ENCODE results near the gene ABCD3. TPM values are rescaled to one million over a fixed set of nuclear protein-coding genes. Genes with fewer than 3 reads are reported as not detected.

ABCD3 gene
- total and polyA plus RNA-seq, 2 of the 8 experiments (the other 6 are each of a cell fraction or from before 2014, with no cell fraction given): 6.6 to 29.4 TPM

DNA sequence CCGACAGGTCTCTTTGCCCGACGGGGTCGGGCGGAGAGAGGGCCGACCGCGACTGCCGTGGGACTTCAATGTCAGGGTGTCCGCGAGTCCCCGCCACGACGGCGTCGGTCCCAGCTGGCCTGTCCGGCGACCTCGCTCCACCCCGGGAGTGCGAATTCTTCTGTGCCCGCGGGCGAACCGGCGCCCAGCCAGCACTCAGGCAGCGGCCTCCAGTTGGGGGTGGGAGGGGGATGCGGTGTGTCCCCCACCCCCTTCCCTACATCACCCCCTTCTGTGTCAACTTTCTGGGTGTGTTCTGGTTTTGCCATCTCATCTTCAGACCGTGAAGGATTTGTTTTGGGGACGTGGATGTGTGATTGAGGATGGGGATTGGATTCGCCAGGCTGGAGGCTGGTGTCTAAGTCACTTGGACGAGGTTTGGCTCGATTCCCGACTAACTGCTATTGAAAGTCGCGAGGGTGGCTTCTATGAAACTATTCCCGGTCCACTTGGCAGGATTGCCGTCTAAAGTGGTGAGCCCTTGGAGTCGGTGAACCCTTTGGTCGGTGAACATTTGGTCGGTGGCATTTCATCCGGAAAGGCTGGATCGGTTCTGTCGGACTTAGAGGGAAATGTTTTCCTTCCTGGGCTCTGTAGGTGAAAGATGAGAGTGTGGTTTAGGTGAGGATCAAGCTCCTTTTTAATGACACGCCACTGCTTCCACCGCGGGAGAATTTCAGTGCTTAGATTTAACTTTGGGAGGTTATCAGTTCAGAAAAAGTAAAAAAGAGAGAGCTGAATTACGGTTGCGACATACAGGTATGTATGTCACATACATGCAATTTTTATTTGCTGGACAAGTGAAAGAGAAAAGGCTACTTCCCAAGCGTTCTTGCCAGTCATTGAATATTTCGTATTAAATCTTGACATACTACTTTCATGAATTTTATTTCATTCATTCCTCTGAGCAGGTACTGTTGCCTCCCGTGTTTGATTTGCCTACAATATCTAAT is 771 bp downstream of the ABCD3 start (continued):
- TF ChIP-seq, protein P1, sequence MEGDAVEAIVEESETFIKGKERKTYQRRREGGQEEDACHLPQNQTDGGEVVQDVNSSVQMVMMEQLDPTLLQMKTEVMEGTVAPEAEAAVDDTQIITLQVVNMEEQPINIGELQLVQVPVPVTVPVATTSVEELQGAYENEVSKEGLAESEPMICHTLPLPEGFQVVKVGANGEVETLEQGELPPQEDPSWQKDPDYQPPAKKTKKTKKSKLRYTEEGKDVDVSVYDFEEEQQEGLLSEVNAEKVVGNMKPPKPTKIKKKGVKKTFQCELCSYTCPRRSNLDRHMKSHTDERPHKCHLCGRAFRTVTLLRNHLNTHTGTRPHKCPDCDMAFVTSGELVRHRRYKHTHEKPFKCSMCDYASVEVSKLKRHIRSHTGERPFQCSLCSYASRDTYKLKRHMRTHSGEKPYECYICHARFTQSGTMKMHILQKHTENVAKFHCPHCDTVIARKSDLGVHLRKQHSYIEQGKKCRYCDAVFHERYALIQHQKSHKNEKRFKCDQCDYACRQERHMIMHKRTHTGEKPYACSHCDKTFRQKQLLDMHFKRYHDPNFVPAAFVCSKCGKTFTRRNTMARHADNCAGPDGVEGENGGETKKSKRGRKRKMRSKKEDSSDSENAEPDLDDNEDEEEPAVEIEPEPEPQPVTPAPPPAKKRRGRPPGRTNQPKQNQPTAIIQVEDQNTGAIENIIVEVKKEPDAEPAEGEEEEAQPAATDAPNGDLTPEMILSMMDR (IDR thresholded peaks at IDR 0.05; ENCODE audit: control extremely low read depth in 1 of 3, insufficient read depth in 1 of 3, low read depth in 1 of 3, low read length in 3 of 3): no peak
- TF ChIP-seq SAP30 (IDR thresholded peaks at IDR 0.05; ENCODE audit: insufficient read depth, insufficient replicate concordance, low read length) (no peak), TAF7 (optimal IDR thresholded peaks at IDR 0.05; ENCODE audit: borderline replicate concordance, low read depth, low read length) (no peak), SIX5 (IDR thresholded peaks at IDR 0.05; ENCODE audit: low read depth, low read length) (no peak), CHD1 (IDR thresholded peaks at IDR 0.05; ENCODE audit: low read depth, low read length) (no peak), HDAC2 (IDR thresholded peaks at IDR 0.05; ENCODE audit: borderline replicate concordance in 1 of 2, low read depth in 2 of 2, low read length in 2 of 2) (no peak), MAFK (IDR thresholded peaks at IDR 0.05; ENCODE audit: low read depth, low read length) (no peak)
